GM21576 (cell line): ENCODE measurements around the gene A2M.
A peak's percentile ranks its signal among the peaks of the same experiment; 100 is the strongest.

Experiments used
- ATAC-seq: cut with Tn5 transposase; IDR thresholded peaks from one replicate; pipeline ENCODE4 v1.9.1; 2021; ENCODE audit warnings: mild to moderate bottlenecking, moderate library complexity; ENCODE audit not compliant: unreplicated experiment

Gene A2M

GRCh38 chr12:9074484-9075137, 41.1 kb downstream of the A2M start:
- no peak for ATAC-seq

- ATAC-seq: no peak
Measured at GRCh38 chr12:9073076-9073475, 42.6 kb downstream of the A2M start.

GRCh38 chr12:9072481-9073038, 43.2 kb downstream of the A2M start:
- no peak for ATAC-seq

GRCh38 chr12:9071969-9072368, 43.8 kb downstream of the A2M start:
- ATAC-seq: no peak

GRCh38 chr12:9071518-9071917, 44.2 kb downstream of the A2M start:
- no peak for ATAC-seq

- no peak for ATAC-seq
Measured at GRCh38 chr12:9070351-9070750, 45.4 kb downstream of the A2M start.

GRCh38 chr12:9068600-9068999, 47.1 kb downstream of the A2M start:
- ATAC-seq: no peak

- ATAC-seq: no peak
Measured at GRCh38 chr12:9068086-9068485, 47.6 kb downstream of the A2M start.

- ATAC-seq: no peak
Measured at GRCh38 chr12:9066755-9067423, 48.8 kb downstream of the A2M start.

GRCh38 chr12:9066183-9066623, 49.5 kb downstream of the A2M start:
- no peak for ATAC-seq

GRCh38 chr12:9065607-9065856, 50.2 kb downstream of the A2M start:
- ATAC-seq: no peak

- no peak for ATAC-seq
Measured at GRCh38 chr12:9064815-9065606, 50.7 kb downstream of the A2M start.

GRCh38 chr12:9064201-9064814, 51.4 kb downstream of the A2M start:
- peak; percentile 75 for ATAC-seq

GRCh38 chr12:9052610-9053009, 63.1 kb downstream of the A2M start:
- ATAC-seq: no peak

GRCh38 chr12:9051158-9051550, 64.6 kb downstream of the A2M start:
- no peak for ATAC-seq

GRCh38 chr12:9050521-9051157, 65.1 kb downstream of the A2M start:
- ATAC-seq: no peak

GRCh38 chr12:9049520-9050133, 66.1 kb downstream of the A2M start:
- no peak for ATAC-seq

- no peak for ATAC-seq
Measured at GRCh38 chr12:9048930-9049329, 66.8 kb downstream of the A2M start.

- ATAC-seq: no peak
Measured at GRCh38 chr12:9047105-9047504, 68.6 kb downstream of the A2M start.

GRCh38 chr12:9043766-9044165, 72.0 kb downstream of the A2M start:
- no peak for ATAC-seq

GRCh38 chr12:9041321-9041720, 74.4 kb downstream of the A2M start:
- no peak for ATAC-seq
